Rectal smooth muscle tissue (tissue), 1 donor: ENCODE measurements around the gene CFAP68.
A peak's percentile ranks its signal among the peaks of the same experiment; 100 is the strongest.

Experiments
- H3K27ac ChIP-seq: one replicate; pipeline ENCODE4 v1.7.0; 2013; ENCODE audit warnings: low read depth, low read length, inconsistent platforms
- H3K27me3 ChIP-seq: one replicate; pipeline ENCODE4 v1.7.0; 2013; ENCODE audit warnings: low read length; ENCODE audit not compliant: control insufficient read depth, insufficient read depth
- H3K36me3 ChIP-seq: one replicate; pipeline ENCODE4 v1.7.0; 2013; ENCODE audit warnings: low read length; ENCODE audit not compliant: control insufficient read depth, insufficient read depth
- H3K4me1 ChIP-seq: one replicate; pipeline ENCODE4 v1.7.0; 2013; ENCODE audit warnings: low read length; ENCODE audit not compliant: control insufficient read depth, insufficient read depth
- H3K4me3 ChIP-seq: one replicate; pipeline ENCODE4 v1.7.0; 2013; ENCODE audit warnings: low read length
- H3K9ac ChIP-seq: one replicate; pipeline ENCODE4 v1.7.0; 2013; ENCODE audit warnings: low read length

CFAP68 gene

GRCh38 chr11:111911563-111912401, 32.4 kb downstream of the CFAP68 start, which contains the start of gene CRYAB:
Gene CRYAB (minus strand): TSS chr11:111911770. CDS start chr11:111911724, 46 bp downstream.
- H3K36me3 ChIP-seq, result no peaks in the 10 kb centered on the region
- H3K9ac ChIP-seq, result peak within 1 kb of the TSS; percentile 57
- H3K27ac ChIP-seq, result peak within 1 kb of the TSS; percentile 98
- H3K27me3 ChIP-seq, result peaks cover 3% of the 10 kb centered on the region
- H3K4me1 ChIP-seq, result peaks cover 12% of the 10 kb centered on the region
- peak within 1 kb of the TSS; percentile 78 for H3K4me3 ChIP-seq

GRCh38 chr11:111912535-111912934, 33.2 kb downstream of the CFAP68 start, which contains the start of gene HSPB2:
Gene HSPB2 (plus strand): TSS chr11:111912734. CDS start chr11:111912830, 96 bp downstream.
- H3K4me1 ChIP-seq, result peaks cover 12% of the 10 kb centered on the region
- no peaks in the 10 kb centered on the region for H3K36me3 ChIP-seq
- peaks cover 3% of the 10 kb centered on the region for H3K27me3 ChIP-seq
- H3K9ac ChIP-seq, result peak within 1 kb of the TSS; percentile 57
- peak within 1 kb of the TSS; percentile 78 for H3K4me3 ChIP-seq
- H3K27ac ChIP-seq, result peak within 1 kb of the TSS; percentile 98

GRCh38 chr11:111913031-111913861, 33.9 kb downstream of the CFAP68 start:
- Histone ChIP-seq H3K4me3 (peak overlapping the region; percentile 78), H3K4me1 (peaks cover 12% of the 10 kb centered on the region), H3K9ac (no peak overlapping the region), H3K27ac (peak overlapping the region; percentile 98), H3K36me3 (no peaks in the 10 kb centered on the region), H3K27me3 (peaks cover 3% of the 10 kb centered on the region)

GRCh38 chr11:111913997-111914396, 34.7 kb downstream of the CFAP68 start:
- H3K36me3 ChIP-seq, result no peaks in the 10 kb centered on the region
- H3K27me3 ChIP-seq, result peaks cover 3% of the 10 kb centered on the region
- peak overlapping the region; percentile 98 for H3K27ac ChIP-seq
- H3K4me3 ChIP-seq, result peak overlapping the region; percentile 78
- H3K4me1 ChIP-seq, result peaks cover 12% of the 10 kb centered on the region
- no peak overlapping the region for H3K9ac ChIP-seq

- peaks cover 8% of the 10 kb centered on the region for H3K4me1 ChIP-seq
- no peak overlapping the region for H3K4me3 ChIP-seq
- H3K9ac ChIP-seq, result no peak overlapping the region
- H3K36me3 ChIP-seq, result no peaks in the 10 kb centered on the region
- no peak overlapping the region for H3K27ac ChIP-seq
- peaks cover 3% of the 10 kb centered on the region for H3K27me3 ChIP-seq
Measured at GRCh38 chr11:111916768-111917167, 37.4 kb downstream of the CFAP68 start.

GRCh38 chr11:111917312-111917711, 38.0 kb downstream of the CFAP68 start:
- Histone ChIP-seq H3K36me3 (no peaks in the 10 kb centered on the region), H3K4me1 (peaks cover 8% of the 10 kb centered on the region), H3K4me3 (no peak overlapping the region), H3K27me3 (peaks cover 3% of the 10 kb centered on the region), H3K9ac (no peak overlapping the region), H3K27ac (no peak overlapping the region)

- Histone ChIP-seq H3K27me3 (peaks cover 3% of the 10 kb centered on the region), H3K9ac (no peak overlapping the region), H3K36me3 (no peaks in the 10 kb centered on the region), H3K4me1 (peaks cover 12% of the 10 kb centered on the region), H3K27ac (no peak overlapping the region), H3K4me3 (no peak overlapping the region)
Measured at GRCh38 chr11:111917788-111918187, 38.4 kb downstream of the CFAP68 start.

GRCh38 chr11:111918390-111919256, 39.3 kb downstream of the CFAP68 start, which contains the start of gene C11orf52:
Gene C11orf52 (plus strand): TSS chr11:111918913. CDS start chr11:111918973, 60 bp downstream.
- no peak within 1 kb of the TSS for H3K9ac ChIP-seq
- no peaks in the 10 kb centered on the region for H3K36me3 ChIP-seq
- peak within 1 kb of the TSS; percentile 45 for H3K4me3 ChIP-seq
- H3K27ac ChIP-seq, result no peak within 1 kb of the TSS
- peaks cover 15% of the 10 kb centered on the region for H3K4me1 ChIP-seq
- no peaks in the 10 kb centered on the region for H3K27me3 ChIP-seq

- Histone ChIP-seq H3K36me3 (no peaks in the 10 kb centered on the region), H3K4me3 (no peak overlapping the region), H3K9ac (no peak overlapping the region), H3K4me1 (peaks cover 16% of the 10 kb centered on the region), H3K27me3 (no peaks in the 10 kb centered on the region), H3K27ac (no peak overlapping the region)
Measured at GRCh38 chr11:111920908-111921307, 41.6 kb downstream of the CFAP68 start.

GRCh38 chr11:111921541-111922230, 42.3 kb downstream of the CFAP68 start:
- Histone ChIP-seq H3K27ac (no peak overlapping the region), H3K27me3 (no peaks in the 10 kb centered on the region), H3K4me1 (peaks cover 22% of the 10 kb centered on the region), H3K9ac (no peak overlapping the region), H3K36me3 (no peaks in the 10 kb centered on the region), H3K4me3 (no peak overlapping the region)

GRCh38 chr11:111922803-111923202, 43.5 kb downstream of the CFAP68 start:
- H3K9ac ChIP-seq, result no peak overlapping the region
- no peaks in the 10 kb centered on the region for H3K27me3 ChIP-seq
- peak overlapping the region; percentile 80 for H3K27ac ChIP-seq
- no peak overlapping the region for H3K4me3 ChIP-seq
- peaks cover 26% of the 10 kb centered on the region for H3K4me1 ChIP-seq
- H3K36me3 ChIP-seq, result no peaks in the 10 kb centered on the region
